NCI-H1092 (cell line): Measurements from ENCODE around the gene RASSF5.
A peak's percentile ranks its signal among the peaks of the same experiment; 100 is the strongest.

Source experiments
- DNase-seq: peaks from one replicate; lab custom pipeline; 2025; lab: John Stamatoyannopoulos, UW

RASSF5 gene

GRCh38 chr1:206551296-206551985 is 44.1 kb downstream of the RASSF5 start:
- no peak for DNase-seq

DNA sequence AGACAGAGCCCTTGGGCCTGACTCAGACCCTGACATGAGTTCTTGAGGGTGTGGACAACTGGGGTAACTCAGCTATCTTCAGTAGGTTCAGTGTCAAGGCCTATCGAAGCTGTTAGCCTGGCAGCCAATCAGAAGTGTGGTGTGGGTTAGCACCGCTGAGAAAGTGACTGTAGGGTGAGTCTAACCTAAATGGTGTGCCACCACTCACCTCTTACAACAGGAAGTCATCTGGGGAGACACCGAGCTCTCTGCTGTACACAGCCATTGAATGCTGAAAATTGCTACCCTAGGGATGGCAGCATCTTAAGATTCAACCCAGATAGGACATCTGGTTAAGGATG is 44.6 kb downstream of the RASSF5 start:
- DNase-seq = no peak

DNA sequence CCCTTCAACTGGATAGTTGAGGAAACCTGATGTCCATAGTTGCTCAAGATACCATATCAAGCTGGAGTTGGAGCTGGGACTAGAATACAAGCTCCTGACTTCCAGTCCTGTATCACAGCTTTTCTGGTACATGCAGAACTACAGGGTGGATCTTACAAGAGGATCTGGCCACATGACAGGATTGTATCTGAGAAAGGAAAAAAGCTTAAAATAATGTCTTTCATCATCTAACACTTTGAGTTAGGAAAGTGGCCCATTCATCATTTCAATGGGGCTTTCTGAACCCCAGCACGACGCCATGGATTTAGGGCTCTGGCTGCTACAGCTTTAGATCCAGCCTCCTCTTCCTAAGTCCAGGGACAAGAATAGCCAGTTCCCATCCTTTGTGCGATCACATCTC is 46.9 kb downstream of the RASSF5 start:
- DNase-seq = no peak

DNA sequence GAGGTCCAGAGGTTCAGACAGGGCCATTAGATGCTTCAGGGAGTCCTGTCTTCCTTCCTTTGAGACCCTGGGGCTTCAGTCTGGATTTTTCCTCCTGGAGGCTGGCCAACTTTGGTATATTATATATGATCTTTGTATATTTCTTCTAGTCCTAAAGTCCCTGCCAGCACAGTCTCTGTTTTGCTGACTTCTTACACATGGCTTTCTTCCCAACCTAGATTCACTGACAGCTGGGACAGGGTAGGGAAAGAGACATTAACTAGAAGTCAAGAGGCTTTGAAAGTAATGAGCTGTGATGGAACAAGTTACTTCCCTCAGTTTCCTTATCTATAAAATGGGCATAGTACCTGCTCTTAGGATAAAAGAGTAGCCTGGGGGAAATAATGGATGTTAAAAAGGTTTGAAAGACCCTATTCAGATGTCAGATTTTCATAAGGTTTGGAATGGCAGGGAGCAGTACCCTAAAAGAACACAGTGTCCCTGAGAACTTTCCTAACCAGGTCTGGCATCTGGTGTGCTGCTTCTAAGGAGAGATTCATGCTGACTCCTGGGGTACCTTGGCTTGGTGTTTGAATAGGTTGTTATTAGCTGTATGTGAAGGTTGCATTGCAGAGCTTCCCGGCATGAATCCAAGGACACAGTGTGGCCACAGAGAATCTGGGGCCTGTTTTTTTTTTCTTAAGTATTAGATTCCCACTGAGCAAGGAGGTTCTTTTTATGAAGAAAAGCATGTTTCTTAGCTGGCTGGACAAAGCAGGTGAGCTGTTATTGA is 47.6 kb downstream of the RASSF5 start:
- no peak for DNase-seq

- no peak for DNase-seq
These were observed 48.2 kb downstream of the RASSF5 start for GRCh38 chr1:206555473-206555935.

- DNase-seq = no peak
These were observed 48.9 kb downstream of the RASSF5 start for GRCh38 chr1:206556047-206556749.

DNA sequence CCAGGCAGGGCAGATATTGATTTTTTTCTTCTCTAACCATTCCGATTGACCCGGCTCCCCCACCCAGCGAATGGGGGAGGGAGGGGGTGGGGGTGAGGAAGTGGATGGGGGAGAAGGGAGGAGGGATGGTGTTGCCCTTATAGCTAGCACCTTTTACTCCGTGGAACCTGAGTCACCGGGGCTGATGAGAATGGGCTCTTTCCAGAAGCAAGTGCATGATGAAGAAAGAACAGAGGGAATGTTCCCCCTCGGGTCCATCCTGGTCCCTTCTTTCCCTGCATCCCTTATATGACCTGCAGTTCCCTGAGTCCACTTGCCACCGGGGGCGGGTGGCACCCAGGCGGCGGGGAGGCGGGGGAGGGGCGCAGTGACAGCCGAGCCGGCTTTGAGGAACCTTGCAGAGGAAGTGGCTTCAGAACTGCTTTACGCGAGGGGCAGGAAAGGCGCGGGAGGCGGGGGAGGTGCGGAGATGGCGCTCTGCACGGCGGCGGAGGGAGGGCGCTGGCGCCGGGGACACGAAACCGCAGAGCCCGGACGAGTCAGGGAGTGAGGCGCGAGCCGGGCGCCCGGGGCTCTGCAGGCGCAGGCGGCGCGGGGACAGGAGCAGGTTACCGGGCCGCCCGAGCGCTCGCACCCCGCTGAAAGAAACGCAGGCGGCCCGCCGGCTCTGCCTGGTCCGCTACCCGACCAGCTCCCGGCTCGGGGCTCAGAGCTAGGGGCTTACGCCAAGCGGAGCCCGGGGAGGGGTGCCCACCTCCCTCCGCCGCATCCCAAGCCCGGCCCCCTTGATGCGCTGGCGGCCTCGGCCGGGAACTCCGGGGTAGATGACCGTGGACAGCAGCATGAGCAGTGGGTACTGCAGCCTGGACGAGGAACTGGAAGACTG is 49.7 kb downstream of the RASSF5 start:
- peak; percentile 67 for DNase-seq

- DNase-seq = no peak
These were observed 50.5 kb downstream of the RASSF5 start for GRCh38 chr1:206557636-206558473.

DNA sequence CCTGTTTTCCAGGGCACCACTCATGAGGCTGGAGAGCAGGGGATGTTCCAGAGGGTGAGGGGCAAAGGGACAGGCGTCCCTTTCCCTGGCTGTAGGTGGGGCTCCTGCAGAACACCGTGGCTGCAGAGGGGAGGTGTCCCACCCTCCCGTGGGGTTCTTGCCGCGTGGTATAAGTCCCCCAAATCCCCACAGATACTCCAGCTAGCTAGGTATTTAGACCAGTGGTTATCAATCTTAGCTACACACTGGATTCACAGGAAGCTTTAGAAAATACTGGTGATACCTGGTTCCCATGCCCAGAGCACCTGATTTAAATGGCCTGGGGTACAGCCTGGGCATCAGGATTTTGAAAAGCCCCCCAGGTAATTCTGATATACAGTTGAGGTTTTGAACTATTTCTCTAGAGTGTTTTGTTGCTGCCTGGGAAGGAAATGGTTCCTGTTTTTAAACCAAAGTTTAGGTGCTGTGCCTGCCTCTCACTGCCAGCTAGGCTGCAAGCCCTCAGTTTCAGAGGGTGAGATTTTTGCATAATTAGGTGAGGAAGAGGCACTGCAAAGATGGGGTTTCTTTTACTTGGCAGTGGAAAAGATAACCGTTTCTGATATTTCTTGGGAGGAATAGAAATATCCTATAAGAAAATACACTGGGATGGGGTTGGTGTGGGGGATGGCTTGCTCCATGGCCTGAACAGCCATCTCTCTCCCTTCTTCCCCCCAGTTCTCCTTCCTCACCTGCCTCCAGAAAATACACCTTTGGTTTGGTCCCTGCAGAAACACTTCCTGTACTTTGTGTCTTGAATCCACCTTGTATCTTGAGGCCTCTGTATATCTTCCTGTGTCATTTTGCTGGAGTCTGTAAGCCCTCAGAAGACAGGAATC is 51.7 kb downstream of the RASSF5 start:
- no peak for DNase-seq

DNA sequence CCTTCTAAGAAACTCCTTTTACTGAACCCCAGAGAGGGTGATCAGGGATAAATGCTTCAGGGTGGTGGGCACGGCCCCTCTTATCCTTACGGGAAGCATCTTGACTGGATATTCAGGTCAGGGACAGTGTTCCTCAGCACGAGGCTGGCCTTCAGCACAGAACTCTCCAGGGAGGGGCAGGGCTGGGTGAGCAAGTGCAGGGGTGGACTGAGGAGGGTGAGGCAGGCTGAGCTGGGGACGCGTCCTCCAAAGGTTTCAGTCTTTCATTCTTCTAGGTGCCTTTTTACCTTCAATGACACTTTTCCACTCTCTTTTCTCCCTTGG is 52.3 kb downstream of the RASSF5 start:
- no peak for DNase-seq

DNA sequence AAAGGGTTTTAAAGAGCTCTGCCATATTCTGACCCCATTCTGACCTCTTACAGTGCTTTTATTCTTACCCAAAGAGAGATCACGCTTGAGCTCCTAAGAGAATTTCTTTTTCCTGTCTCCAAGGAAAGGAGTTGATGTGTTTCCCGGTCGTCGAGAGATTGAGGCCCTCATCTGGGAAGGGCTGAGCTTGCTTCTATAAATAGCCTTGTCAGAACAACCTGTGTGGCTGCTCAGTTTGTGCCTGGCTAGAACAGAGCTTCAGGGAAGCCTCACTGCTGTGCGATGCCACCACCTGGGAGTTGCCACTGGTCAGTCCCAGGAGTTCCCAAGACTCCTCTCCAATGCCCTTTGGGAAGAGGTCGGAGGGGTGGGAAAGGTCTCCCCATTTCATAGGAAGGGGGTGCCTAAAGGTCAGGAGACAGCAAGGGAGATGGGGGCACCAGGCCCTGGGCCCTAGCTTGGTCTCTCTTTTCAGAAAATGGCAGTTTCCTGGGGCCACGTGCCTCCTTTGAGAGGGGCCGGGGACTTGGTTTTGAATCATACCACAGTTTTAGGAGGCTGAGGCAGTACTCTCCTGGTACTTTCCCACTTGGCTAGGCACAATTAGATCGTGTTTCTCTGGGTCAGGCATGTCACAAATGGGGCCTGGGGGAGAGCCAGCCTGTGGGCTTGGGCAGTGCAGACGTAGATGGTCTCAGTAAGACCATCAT is 52.8 kb downstream of the RASSF5 start:
- DNase-seq = no peak

GRCh38 chr1:206563367-206564207 is 56.3 kb downstream of the RASSF5 start:
- DNase-seq = no peak

GRCh38 chr1:206565995-206566394 is 58.7 kb downstream of the RASSF5 start:
- no peak for DNase-seq

DNA sequence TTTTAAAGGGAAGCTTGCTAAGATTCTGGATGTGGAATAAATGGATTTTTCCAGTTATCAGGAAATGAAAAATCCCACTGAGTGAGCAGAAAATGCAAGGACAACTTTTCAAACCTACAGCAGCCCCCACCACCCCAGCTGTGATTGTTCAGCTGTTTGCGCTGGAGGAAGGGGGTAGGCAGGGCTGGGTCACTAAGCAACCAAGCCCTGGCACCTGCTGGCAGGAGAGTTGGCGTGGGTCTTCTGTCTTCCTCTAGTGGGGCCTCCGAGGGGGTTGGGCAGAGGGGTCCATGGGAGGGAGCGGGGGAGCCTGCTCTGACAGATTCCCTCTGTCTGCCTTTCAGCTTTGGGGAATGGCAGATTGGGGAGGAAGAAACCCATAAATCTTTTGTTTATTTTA is 59.7 kb downstream of the RASSF5 start:
- DNase-seq = peak; percentile 90

DNA sequence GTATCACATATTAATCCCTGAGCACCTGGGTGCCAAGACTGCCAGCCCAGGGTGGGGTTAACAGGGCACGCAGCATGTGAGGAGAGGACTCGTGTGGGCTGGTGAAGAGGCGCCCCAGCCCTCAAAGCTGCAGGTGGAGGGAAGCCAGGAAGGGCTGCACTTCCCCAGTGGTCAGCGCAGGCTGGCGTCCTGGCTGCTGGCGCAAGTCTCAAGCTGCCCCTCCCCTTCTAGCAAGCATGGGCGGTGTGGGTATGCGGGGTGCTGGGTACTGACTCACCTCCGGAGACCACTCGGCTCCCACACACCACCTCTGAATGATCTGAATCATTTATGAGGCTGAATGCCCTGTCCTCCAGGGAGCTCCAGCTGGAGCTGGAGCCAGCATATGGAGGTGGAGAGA is 60.9 kb downstream of the RASSF5 start:
- DNase-seq = peak; percentile 33

DNA sequence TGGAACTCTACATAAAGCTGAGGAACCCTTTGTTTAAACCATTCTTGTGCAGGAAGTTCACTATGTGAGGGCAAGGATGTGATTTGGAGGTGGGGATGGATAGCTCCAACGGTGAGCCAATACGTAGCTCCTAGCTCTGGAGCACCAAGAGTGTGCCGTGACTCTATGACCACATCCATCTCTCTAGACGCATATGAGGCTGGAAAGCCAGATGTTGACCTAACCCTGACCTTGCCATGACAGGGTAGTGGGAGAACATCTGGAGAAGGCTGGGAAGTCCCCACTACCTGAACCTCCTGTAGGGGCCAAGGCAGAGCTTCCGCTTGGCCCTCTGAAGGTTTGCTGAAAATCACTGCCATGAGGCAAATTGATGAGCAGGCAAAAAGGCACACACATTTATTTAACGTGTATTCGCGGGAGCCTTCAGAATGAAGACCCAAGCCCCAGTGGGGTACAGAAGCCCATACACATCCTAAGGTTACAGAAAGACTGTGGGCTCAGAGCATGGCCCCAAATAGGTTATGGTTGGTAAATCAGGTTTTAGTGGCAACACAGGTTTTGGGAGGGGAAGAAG is 61.5 kb downstream of the RASSF5 start:
- no peak for DNase-seq

DNA sequence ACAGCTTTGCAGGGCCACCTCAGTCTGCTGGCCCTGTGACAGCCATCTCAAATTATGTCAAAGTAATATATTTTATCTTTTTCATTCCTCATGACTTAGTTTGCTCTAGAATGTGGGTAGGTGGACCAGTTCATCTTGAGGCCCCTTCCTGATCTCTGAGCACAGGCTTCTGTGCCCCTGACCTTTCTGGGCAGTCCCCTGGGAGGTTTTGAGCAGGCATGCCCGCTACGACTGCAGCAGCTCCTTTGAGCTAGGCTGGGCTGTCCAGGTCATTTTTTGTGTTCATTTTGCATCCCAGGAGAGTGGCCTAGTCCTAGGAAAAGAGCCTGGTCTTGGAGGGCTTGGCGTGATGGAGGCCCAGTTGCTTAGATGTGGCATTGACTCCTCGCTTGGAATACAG is 62.2 kb downstream of the RASSF5 start:
- DNase-seq = no peak

DNA sequence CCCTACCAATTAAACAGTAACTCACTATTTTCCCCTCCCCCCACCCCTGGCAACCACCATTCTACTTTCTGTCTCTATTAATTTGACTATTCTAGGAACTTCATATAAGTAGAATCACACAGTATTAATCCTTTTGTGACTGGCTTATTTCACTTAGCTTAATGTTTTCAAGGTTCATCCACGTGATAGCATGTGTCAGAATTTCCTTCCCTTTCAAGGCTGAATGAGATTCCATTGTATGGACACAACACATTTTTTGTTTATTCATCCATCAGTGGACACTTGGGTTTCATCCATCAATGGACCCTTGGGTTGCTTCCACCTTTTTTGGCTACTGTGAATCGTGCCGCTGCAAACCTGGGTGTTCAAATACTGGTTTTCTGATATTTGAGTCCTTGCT is 63.2 kb downstream of the RASSF5 start:
- DNase-seq = no peak
